MCF 10A (cell line): Measurements from ENCODE around the gene RIMS1. TPM values are rescaled to one million over a fixed set of nuclear protein-coding genes. Genes with fewer than 3 reads are reported as not detected.

Experiments
- BruUV-seq: library from RNA; stranded (reverse); fragments of 400-500 nt; replicated peaks from 2 replicates; lab custom pipeline; 2021; lab: Mats Ljungman, UMichigan
- CTCF ChIA-PET: fragments of 300-600 bp; sonication (Branson Sonifier 250); formaldehyde crosslinking; extraction: SDS; loops from one replicate; lab custom pipeline; 2021; ENCODE audit warnings: antibody characterized with exemption, inconsistent platforms; lab: Yijun Ruan, JAX
- POLR2A ChIA-PET: fragments of 300-600, 350-650 bp; sonication (Branson Sonifier 250); formaldehyde crosslinking; extraction: SDS; loops from one replicate; lab custom pipeline; 2020; ENCODE audit warnings: antibody characterized with exemption, inconsistent platforms; lab: Yijun Ruan, JAX
- DNase-seq: peaks from one replicate; pipeline ENCODE4 v3.0.0-alpha.2; 2018; ENCODE audit not compliant: unreplicated experiment
- H3K27ac Mint-ChIP-seq: one replicate; pipeline ENCODE4 v1.8.0; 2022; ENCODE audit warnings: mild to moderate bottlenecking, low read depth, mixed read lengths; ENCODE audit not compliant: unreplicated experiment
- H3K27me3 Mint-ChIP-seq: one replicate; pipeline ENCODE4 v1.8.0; 2022; ENCODE audit warnings: mixed read lengths; ENCODE audit not compliant: insufficient read depth, unreplicated experiment
- H3K36me3 Mint-ChIP-seq: one replicate; pipeline ENCODE4 v1.8.0; 2022; ENCODE audit warnings: mild to moderate bottlenecking, moderate library complexity, mixed read lengths; ENCODE audit not compliant: insufficient read depth, unreplicated experiment
- H3K4me1 Mint-ChIP-seq: one replicate; pipeline ENCODE4 v1.8.0; 2022; ENCODE audit warnings: mixed read lengths; ENCODE audit not compliant: insufficient read depth, unreplicated experiment
- H3K4me3 Mint-ChIP-seq: one replicate; pipeline ENCODE4 v1.8.0; 2022; ENCODE audit warnings: mild to moderate bottlenecking, moderate library complexity, mixed read lengths; ENCODE audit not compliant: unreplicated experiment
- H3K9me3 Mint-ChIP-seq: one replicate; pipeline ENCODE4 v1.8.0; 2022; ENCODE audit warnings: mixed read lengths; ENCODE audit not compliant: unreplicated experiment
- intact Hi-C: fragments of 100-400 bp; cut with micrococcal nuclease; formaldehyde crosslinking; loops from 2 replicates; pipeline ENCODE4 v1.14.1; 2022
- total RNA-seq: library from RNA; stranded (reverse); gene quantifications from 2 replicates; pipeline ENCODE4 v1.2.3, GENCODE V29; 2022
- TF ChIP-seq, protein P1 (sequence below): fragments of 200-600 bp; IDR thresholded peaks from one replicate; pipeline ENCODE4 v1.8.0; 2022; ENCODE audit warnings: antibody characterized with exemption, mild to moderate bottlenecking; ENCODE audit not compliant: unreplicated experiment

RIMS1 gene
- total RNA-seq, 1 experiment from 2014 or later: not detected

- intact Hi-C loops: no loop called here
- H3K27me3 Mint-ChIP-seq: peaks cover 36% of the 10 kb centered on the region
- ChIA-PET CTCF (interaction anchor here (0.6 to 7.3 kb wide), 31 partner anchors 9 to 918 kb away, joined by 3 to 104 read pairs (median 6); no protein-coding TSS in a partner anchor), POLR2A (no interaction called here)
- no peak for DNase-seq
- no peak overlapping the region for H3K27ac Mint-ChIP-seq
- no TSS peak for BruUV-seq
- no peak overlapping the region for H3K4me3 Mint-ChIP-seq
- H3K36me3 Mint-ChIP-seq: no peaks in the 10 kb centered on the region
- H3K9me3 Mint-ChIP-seq: no peaks in the 10 kb centered on the region
- TF ChIP-seq, protein P1, sequence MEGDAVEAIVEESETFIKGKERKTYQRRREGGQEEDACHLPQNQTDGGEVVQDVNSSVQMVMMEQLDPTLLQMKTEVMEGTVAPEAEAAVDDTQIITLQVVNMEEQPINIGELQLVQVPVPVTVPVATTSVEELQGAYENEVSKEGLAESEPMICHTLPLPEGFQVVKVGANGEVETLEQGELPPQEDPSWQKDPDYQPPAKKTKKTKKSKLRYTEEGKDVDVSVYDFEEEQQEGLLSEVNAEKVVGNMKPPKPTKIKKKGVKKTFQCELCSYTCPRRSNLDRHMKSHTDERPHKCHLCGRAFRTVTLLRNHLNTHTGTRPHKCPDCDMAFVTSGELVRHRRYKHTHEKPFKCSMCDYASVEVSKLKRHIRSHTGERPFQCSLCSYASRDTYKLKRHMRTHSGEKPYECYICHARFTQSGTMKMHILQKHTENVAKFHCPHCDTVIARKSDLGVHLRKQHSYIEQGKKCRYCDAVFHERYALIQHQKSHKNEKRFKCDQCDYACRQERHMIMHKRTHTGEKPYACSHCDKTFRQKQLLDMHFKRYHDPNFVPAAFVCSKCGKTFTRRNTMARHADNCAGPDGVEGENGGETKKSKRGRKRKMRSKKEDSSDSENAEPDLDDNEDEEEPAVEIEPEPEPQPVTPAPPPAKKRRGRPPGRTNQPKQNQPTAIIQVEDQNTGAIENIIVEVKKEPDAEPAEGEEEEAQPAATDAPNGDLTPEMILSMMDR: no peak
- H3K4me1 Mint-ChIP-seq: no peaks in the 10 kb centered on the region
Measured at GRCh38 chr6:72410769-72411168, 524.4 kb downstream of the RIMS1 start.

DNA sequence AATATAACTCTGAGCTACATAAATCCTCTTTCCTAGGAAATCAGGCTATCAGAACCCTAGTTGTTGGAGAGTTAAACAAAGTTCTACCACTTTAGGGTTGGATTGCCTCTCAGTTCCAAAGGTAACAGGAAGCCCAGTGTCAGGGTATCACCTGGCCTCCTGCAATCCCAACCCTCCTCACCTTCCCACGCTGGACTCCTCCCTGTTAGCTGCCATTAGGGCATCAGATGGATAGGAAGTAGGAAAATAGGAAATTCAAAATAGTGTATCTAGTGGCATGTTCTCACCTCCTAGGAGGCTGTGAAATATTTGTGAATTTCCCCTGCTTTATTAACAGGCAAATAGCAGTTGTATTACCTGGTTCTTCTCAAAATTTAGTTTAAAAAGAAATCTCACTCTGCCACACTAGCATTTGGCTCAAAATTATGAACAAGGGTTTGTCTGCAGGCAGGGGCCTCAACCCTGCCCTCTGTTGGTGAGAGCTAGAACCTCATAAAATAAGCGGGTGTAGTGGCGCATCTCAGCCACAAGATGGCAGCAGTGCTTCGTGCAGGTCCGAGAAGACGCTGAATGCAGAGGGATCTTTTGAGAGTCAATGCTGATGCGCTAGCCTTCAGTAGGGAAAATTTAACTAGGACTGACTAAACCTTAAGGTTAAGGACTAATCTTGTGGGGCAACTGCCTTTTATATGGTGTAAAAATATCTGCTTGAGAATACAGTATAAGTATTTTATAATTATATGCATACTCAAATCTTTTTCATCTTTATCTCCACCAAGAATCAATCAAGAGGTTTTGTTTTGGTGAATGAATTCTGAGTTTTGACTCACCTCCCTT lies 525.7 kb downstream of the RIMS1 start:
- Mint-ChIP-seq H3K27me3 (peaks cover 23% of the 10 kb centered on the region), H3K4me1 (no peaks in the 10 kb centered on the region), H3K9me3 (no peaks in the 10 kb centered on the region), H3K4me3 (no peak overlapping the region), H3K27ac (no peak overlapping the region), H3K36me3 (no peaks in the 10 kb centered on the region)
- TF ChIP-seq, protein P1: peak; percentile 100
- ChIA-PET CTCF (interaction anchor here (0.5 to 7.3 kb wide), 65 partner anchors 8 to 917 kb away, joined by 3 to 104 read pairs (median 4); partner anchors contain the start of gene KCNQ5), POLR2A (interaction anchor here (1.6 kb wide), 1 partner anchor 169 kb away, joined by 11 read pairs; no protein-coding TSS in a partner anchor)
- BruUV-seq: no TSS peak
- peak; percentile 73 for DNase-seq
- intact Hi-C loops: loop anchor here (1.0 kb wide), 4 partner anchors 171 to 914 kb away; no protein-coding TSS in a partner anchor

DNA sequence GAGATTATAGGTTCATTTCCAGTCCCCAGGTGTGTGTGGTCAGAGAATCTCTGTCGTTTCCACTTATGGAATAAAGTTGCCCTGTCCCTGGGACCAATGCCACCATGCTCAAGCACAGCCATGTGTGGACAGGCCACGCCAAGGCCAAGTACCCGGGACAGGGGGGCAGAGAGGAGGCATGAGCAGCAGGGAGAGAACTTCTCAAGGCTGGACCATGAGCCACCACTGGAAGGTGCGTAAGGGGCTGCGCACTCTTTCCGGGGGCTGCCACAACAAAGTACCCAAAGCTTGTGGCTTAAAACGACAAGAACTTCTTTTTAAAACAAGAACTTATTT lies 526.3 kb downstream of the RIMS1 start:
- no peaks in the 10 kb centered on the region for H3K36me3 Mint-ChIP-seq
- no peaks in the 10 kb centered on the region for H3K9me3 Mint-ChIP-seq
- BruUV-seq: no TSS peak
- TF ChIP-seq, protein P1: no peak
- H3K27me3 Mint-ChIP-seq: peaks cover 17% of the 10 kb centered on the region
- ChIA-PET CTCF (interaction anchor here (0.6 to 7.3 kb wide), 37 partner anchors 11 to 916 kb away, joined by 3 to 104 read pairs (median 6); no protein-coding TSS in a partner anchor), POLR2A (interaction anchor here (1.6 kb wide), 1 partner anchor 168 kb away, joined by 11 read pairs; no protein-coding TSS in a partner anchor)
- no peak for DNase-seq
- intact Hi-C loops: loop anchor here (1.0 kb wide), 4 partner anchors 171 to 914 kb away; no protein-coding TSS in a partner anchor
- H3K27ac Mint-ChIP-seq: no peak overlapping the region
- H3K4me3 Mint-ChIP-seq: no peak overlapping the region
- H3K4me1 Mint-ChIP-seq: no peaks in the 10 kb centered on the region

DNA sequence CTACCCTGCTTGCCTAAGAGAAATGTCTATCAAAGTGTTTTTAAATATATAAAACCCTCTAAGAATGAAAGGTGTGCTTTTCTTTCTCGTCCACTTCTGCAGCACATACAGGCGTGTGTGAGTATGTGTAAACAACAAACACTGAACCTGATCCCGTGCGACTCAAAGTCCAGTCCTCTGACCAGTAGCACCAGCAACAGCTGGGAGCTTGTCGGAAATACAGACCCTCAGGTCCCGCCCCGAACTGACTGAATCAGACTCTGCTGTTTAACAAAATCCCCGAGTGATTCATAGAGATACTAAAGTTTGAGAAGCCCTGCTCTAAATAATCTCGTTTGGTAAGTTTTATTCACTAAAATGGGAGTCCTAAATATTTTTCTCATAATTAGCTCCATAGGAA lies 527.5 kb downstream of the RIMS1 start:
- ChIA-PET CTCF (interaction anchor here (0.6 to 7.3 kb wide), 14 partner anchors 10 to 915 kb away, joined by 3 to 104 read pairs (median 4); no protein-coding TSS in a partner anchor), POLR2A (no interaction called here)
- Mint-ChIP-seq H3K4me1 (no peaks in the 10 kb centered on the region), H3K27me3 (peaks cover 12% of the 10 kb centered on the region), H3K36me3 (no peaks in the 10 kb centered on the region), H3K9me3 (no peaks in the 10 kb centered on the region), H3K27ac (no peak overlapping the region), H3K4me3 (no peak overlapping the region)
- no TSS peak for BruUV-seq
- no peak for DNase-seq
- intact Hi-C loops: no loop called here
- TF ChIP-seq, protein P1: no peak
